SU-DHL-6 (cell line): ENCODE data around the gene SEMG1.

Source experiments
- H2AFZ ChIP-seq: fragments of 200-600 bp; sonication (generic); 2 replicates; pipeline ENCODE4 v1.6.1; 2014; ENCODE audit warnings: low read depth, mild to moderate bottlenecking, moderate library complexity, mixed read lengths, antibody characterized with exemption, low read length; ENCODE audit not compliant: severe bottlenecking
- H3F3A ChIP-seq: fragments of 200-600 bp; shearing (Covaris generic); 2 replicates; pipeline ENCODE4 v1.6.0; 2016; ENCODE audit warnings: antibody characterized with exemption, mild to moderate bottlenecking; ENCODE audit not compliant: insufficient read depth
- H3K27ac ChIP-seq: fragments of 200-600 bp; sonication (generic); 2 replicates; pipeline ENCODE4 v1.5.1; 2016; ENCODE audit warnings: low read depth, mild to moderate bottlenecking, low read length, moderate library complexity, mixed read lengths
- H3K27me3 ChIP-seq: fragments of 200-600 bp; sonication (generic), shearing (Covaris generic); 2 replicates; pipeline ENCODE4 v1.6.0; 2014; ENCODE audit warnings: mild to moderate bottlenecking, low read length
- H3K36me3 ChIP-seq: fragments of 200-600 bp; sonication (generic); 2 replicates; pipeline ENCODE4 v1.6.1; 2014; ENCODE audit warnings: mild to moderate bottlenecking, low read length, mixed read lengths
- H3K4me2 ChIP-seq: fragments of 300-600, 200-600 bp; shearing (Covaris generic), sonication (generic); 2 replicates; pipeline ENCODE4 v1.6.0; 2014; ENCODE audit warnings: low read length, low read depth, mild to moderate bottlenecking; ENCODE audit not compliant: poor library complexity, severe bottlenecking
- H3K4me3 ChIP-seq: fragments of 200-600 bp; sonication (generic); 2 replicates; pipeline ENCODE4 v1.5.1; 2014; ENCODE audit warnings: antibody characterized with exemption, low read length, mild to moderate bottlenecking, mixed read lengths; ENCODE audit not compliant: insufficient read depth, poor library complexity, severe bottlenecking
- H3K79me2 ChIP-seq: fragments of 200-600 bp; sonication (generic); 2 replicates; pipeline ENCODE4 v1.6.1; 2014; ENCODE audit warnings: mild to moderate bottlenecking, low read length, moderate library complexity; ENCODE audit not compliant: insufficient read depth
- H3K9ac ChIP-seq: fragments of 200-600 bp; sonication (generic); 2 replicates; pipeline ENCODE4 v1.7.0; 2014; ENCODE audit warnings: mild to moderate bottlenecking, low read length
- H3K9me2 ChIP-seq: fragments of 200-600 bp; sonication (generic); replicated peaks from 2 replicates; pipeline ENCODE4 v1.6.1; 2014; ENCODE audit warnings: low read length; ENCODE audit not compliant: insufficient read depth
- H3K9me3 ChIP-seq: fragments of 200-600 bp; sonication (generic); 2 replicates; pipeline ENCODE4 v1.6.1; 2014; ENCODE audit warnings: low read length, mixed read lengths; ENCODE audit not compliant: insufficient read depth
- H4K20me1 ChIP-seq: fragments of 200-600 bp; sonication (generic); 2 replicates; pipeline ENCODE4 v1.6.1; 2014; ENCODE audit warnings: low read depth, mild to moderate bottlenecking, antibody characterized with exemption, low read length, moderate library complexity, mixed read lengths
- EZH2phosphoT487 ChIP-seq: fragments of 200-600 bp; sonication (generic), shearing (Covaris generic); conservative IDR thresholded peaks from 2 replicates; pipeline ENCODE4 v1.6.1; 2018; ENCODE audit warnings: mild to moderate bottlenecking, antibody characterized with exemption, low read length, moderate library complexity, mixed read lengths
- TF ChIP-seq, protein P1 (sequence below): fragments of 200-600 bp; sonication (generic); IDR thresholded peaks from one replicate; pipeline ENCODE4 v1.5.1; 2017; ENCODE audit warnings: antibody characterized with exemption, mild to moderate bottlenecking, low read length, moderate library complexity; ENCODE audit not compliant: insufficient read depth, poor library complexity, severe bottlenecking

SEMG1 gene

DNA sequence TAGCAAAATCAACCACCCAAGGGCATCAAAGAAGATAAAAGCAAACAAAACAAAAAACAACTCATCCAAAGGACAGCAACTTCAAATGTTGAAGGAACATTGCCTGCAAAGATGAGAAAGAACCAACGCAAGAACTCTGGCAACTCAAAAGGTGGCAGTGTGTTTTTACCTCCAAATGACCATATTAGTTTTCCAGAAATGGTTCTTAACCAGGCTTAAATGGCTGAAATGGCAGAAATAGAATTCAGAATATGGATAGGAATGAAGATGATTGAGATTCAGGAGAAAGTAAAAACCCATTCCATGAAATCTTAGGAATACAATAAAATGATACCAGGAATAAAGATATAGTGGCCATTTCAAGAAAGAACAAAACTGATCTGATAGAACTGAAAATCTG is 41.9 kb upstream of the SEMG1 start:
- Histone ChIP-seq H3K27me3 (no peaks in the 10 kb centered on the region), H3K36me3 (no peaks in the 10 kb centered on the region), H3K79me2 (no peaks in the 10 kb centered on the region), H4K20me1 (no peaks in the 10 kb centered on the region), H3K4me3 (no peak overlapping the region), H3K27ac (no peak overlapping the region), H3K9me3 (no peaks in the 10 kb centered on the region), H2AFZ (no peak overlapping the region), H3K9me2 (no peaks in the 10 kb centered on the region), H3K4me2 (no peak overlapping the region), H3F3A (no peaks in the 10 kb centered on the region), H3K9ac (no peak overlapping the region)
- TF ChIP-seq, protein P1, sequence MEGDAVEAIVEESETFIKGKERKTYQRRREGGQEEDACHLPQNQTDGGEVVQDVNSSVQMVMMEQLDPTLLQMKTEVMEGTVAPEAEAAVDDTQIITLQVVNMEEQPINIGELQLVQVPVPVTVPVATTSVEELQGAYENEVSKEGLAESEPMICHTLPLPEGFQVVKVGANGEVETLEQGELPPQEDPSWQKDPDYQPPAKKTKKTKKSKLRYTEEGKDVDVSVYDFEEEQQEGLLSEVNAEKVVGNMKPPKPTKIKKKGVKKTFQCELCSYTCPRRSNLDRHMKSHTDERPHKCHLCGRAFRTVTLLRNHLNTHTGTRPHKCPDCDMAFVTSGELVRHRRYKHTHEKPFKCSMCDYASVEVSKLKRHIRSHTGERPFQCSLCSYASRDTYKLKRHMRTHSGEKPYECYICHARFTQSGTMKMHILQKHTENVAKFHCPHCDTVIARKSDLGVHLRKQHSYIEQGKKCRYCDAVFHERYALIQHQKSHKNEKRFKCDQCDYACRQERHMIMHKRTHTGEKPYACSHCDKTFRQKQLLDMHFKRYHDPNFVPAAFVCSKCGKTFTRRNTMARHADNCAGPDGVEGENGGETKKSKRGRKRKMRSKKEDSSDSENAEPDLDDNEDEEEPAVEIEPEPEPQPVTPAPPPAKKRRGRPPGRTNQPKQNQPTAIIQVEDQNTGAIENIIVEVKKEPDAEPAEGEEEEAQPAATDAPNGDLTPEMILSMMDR: no peak
- TF ChIP-seq EZH2phosphoT487: no peak

DNA sequence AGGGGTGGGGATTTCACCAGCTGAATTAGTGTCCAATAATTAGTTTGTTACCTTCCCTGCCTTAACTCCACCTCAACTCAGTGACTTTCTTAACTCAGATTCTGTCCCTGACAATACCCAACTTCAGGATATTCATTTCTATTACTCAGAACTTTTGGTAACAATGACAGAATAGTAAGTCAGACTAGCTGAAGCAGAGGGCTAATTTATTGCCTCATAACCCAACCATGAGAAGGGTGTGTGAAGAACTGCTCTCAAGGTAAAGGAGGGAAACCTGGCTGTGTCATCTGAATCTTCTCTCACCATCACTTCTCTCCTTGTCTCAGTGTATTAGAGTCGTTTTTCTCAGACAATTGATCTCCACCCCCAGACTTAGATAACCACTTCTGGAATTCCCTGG is 33.3 kb upstream of the SEMG1 start:
- no peak overlapping the region for H3K9ac ChIP-seq

DNA sequence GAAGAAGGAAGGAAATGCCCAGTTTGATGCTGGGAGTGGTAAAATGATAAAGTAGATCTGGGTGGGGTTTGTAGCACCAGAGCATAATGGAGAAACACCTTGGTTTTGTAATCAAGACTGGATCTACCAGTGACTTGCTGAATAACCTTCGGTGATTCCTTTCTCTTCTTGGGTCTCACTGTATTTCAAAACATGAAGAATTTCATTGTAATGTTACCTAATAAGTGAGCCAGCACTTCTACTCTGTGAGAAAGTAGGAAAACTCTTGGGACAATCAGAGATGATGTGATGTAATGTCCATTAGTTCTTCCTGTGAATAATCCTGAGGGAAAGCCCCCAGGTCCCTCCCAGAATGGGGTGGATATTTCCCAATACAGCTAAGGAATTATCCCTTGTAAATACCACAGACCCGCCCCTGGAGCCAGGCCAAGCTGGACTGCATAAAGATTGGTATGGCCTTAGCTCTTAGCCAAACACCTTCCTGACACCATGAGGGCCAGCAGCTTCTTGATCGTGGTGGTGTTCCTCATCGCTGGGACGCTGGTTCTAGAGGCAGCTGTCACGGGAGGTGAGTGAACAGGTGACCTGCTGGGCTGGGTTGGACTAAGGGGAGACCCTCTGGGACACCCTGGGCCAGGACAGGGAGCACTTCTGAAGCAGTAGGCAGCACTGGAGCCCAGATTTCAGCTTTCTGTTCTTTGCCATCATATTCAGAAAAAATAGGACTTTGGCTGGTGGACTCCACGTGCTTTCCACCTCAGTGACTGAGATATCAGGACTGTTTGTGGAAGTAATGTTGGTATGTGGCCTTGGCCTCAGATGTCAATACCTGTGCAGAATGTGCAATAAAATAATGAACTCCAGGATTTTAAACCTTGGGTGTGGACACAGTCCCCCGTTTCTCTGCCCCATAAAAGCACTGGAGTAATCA is 32.1 kb upstream of the SEMG1 start, which contains the start of gene PI3:
PI3 (plus strand) TSS at position 469 of the 931 bp plus-strand sequence; CDS start at position 490, 21 bp downstream.
- no peaks in the 10 kb centered on the region for H3K27me3 ChIP-seq
- no peak within 1 kb of the TSS for H3K27ac ChIP-seq
- H2AFZ ChIP-seq: no peak within 1 kb of the TSS
- no peak for TF ChIP-seq EZH2phosphoT487
- TF ChIP-seq, protein P1: no peak
- H3K9me3 ChIP-seq: no peaks in the 10 kb centered on the region
- H3K9ac ChIP-seq: no peak within 1 kb of the TSS
- H3K9me2 ChIP-seq: no peaks in the 10 kb centered on the region
- no peaks in the 10 kb centered on the region for H3F3A ChIP-seq
- H4K20me1 ChIP-seq: no peaks in the 10 kb centered on the region
- no peak within 1 kb of the TSS for H3K4me2 ChIP-seq
- no peak within 1 kb of the TSS for H3K4me3 ChIP-seq
- H3K36me3 ChIP-seq: no peaks in the 10 kb centered on the region
- no peaks in the 10 kb centered on the region for H3K79me2 ChIP-seq

More for the DNA sequence above, 33.3 kb upstream of the SEMG1 start:
- H3F3A ChIP-seq: no peaks in the 10 kb centered on the region
- H3K27me3 ChIP-seq: no peaks in the 10 kb centered on the region
- no peaks in the 10 kb centered on the region for H3K9me2 ChIP-seq
- H3K4me2 ChIP-seq: no peak overlapping the region
- H3K79me2 ChIP-seq: no peaks in the 10 kb centered on the region
- H2AFZ ChIP-seq: no peak overlapping the region
- H3K27ac ChIP-seq: no peak overlapping the region
- TF ChIP-seq, protein P1: no peak
- no peak for TF ChIP-seq EZH2phosphoT487
- H3K4me3 ChIP-seq: no peak overlapping the region
- no peaks in the 10 kb centered on the region for H3K9me3 ChIP-seq
- H4K20me1 ChIP-seq: no peaks in the 10 kb centered on the region
- H3K36me3 ChIP-seq: no peaks in the 10 kb centered on the region
